HFF-Myc (cell line): ENCODE measurements around the gene TAGAP.

Experiments used
- DNase-seq: peaks from one replicate; pipeline ENCODE4 v3.0.0-alpha.2; 2011; ENCODE audit warnings: low read depth; ENCODE audit errors: extremely low read depth
- H3K4me3 ChIP-seq: replicated peaks from 2 replicates; pipeline ENCODE4 v1.5.1; 2011; ENCODE audit warnings: low read depth, mild to moderate bottlenecking, control low read depth, low read length
- TF ChIP-seq, protein P1 (sequence below): IDR thresholded peaks from 2 replicates; pipeline ENCODE4 v1.5.1; 2012; ENCODE audit warnings: mild to moderate bottlenecking, low read depth, low read length, control low read depth; ENCODE audit errors: missing control alignments

The TAGAP gene

DNA sequence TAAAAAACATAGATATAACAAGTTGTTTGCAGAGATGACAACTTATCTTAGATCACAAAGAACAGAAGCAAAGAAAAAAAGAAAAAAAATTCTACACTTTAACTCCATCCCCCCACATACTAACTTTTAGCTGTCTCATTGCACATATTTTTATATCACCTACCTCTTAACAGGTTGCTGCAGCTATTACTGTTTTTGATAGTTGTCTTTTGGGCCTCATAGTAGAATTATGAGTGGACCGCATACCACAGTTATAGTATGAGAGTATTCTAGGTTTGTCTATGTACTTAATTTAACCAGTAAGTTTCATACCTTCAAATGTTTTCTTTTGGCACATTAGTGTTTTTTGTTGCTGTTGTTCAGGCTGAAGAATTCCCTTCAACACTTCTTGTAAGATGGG is 57.1 kb downstream of the TAGAP start:
- no peak for DNase-seq
- TF ChIP-seq, protein P1, sequence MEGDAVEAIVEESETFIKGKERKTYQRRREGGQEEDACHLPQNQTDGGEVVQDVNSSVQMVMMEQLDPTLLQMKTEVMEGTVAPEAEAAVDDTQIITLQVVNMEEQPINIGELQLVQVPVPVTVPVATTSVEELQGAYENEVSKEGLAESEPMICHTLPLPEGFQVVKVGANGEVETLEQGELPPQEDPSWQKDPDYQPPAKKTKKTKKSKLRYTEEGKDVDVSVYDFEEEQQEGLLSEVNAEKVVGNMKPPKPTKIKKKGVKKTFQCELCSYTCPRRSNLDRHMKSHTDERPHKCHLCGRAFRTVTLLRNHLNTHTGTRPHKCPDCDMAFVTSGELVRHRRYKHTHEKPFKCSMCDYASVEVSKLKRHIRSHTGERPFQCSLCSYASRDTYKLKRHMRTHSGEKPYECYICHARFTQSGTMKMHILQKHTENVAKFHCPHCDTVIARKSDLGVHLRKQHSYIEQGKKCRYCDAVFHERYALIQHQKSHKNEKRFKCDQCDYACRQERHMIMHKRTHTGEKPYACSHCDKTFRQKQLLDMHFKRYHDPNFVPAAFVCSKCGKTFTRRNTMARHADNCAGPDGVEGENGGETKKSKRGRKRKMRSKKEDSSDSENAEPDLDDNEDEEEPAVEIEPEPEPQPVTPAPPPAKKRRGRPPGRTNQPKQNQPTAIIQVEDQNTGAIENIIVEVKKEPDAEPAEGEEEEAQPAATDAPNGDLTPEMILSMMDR: no peak
- H3K4me3 ChIP-seq: no peak overlapping the region
